B cell (primary cell): ENCODE measurements around the gene ARPC1A. TPM values are rescaled to one million over a fixed set of nuclear protein-coding genes. Genes with fewer than 3 reads are reported as not detected.
A peak's percentile ranks its signal among the peaks of the same experiment; 100 is the strongest.

ENCODE experiments used
- ATAC-seq: fragments of 200-7000 bp; cut with Tn5 transposase; one replicate; pipeline ENCODE4 v1.10.0; 2021; ENCODE audit warnings: low read depth, mild to moderate bottlenecking, moderate number of reproducible peaks, moderate library complexity
- CTCF ChIA-PET: fragments of 350-600 bp; sonication (Branson Sonifier 250); formaldehyde crosslinking; loops from one replicate; lab custom pipeline; 2021; ENCODE audit warnings: antibody characterized with exemption, inconsistent platforms; lab: Charles Lee
- POLR2A ChIA-PET: fragments of 350-600 bp; sonication (Branson Sonifier 250); formaldehyde crosslinking; loops from one replicate; lab custom pipeline; 2021; ENCODE audit warnings: antibody characterized with exemption; lab: Charles Lee
- DNase-seq: peaks from one replicate; pipeline ENCODE4 v3.0.0; 2013
- H2AFZ ChIP-seq: 2 replicates; pipeline ENCODE4 v1.6.1; 2012; ENCODE audit warnings: mild to moderate bottlenecking, low read depth, low read length; ENCODE audit not compliant: insufficient read depth, poor library complexity, severe bottlenecking
- H3K27ac ChIP-seq, 2 donors: 1 replicate in 1 of 2; 2 replicates in 1 of 2; pipeline ENCODE4 v1.5.1; 2012 to 2013; ENCODE audit warnings: low read length in 2 of 2, mild to moderate bottlenecking in 2 of 2, moderate library complexity in 1 of 2
- H3K27me3 ChIP-seq, 4 experiments: fragments of 200-600 bp in 1 of 4; sonication (generic) in 1 of 4; replicated peaks in 1 of 4; 1 replicate in 2 of 4; 2 replicates in 2 of 4; pipeline versions ENCODE4 v1.6.1 to v1.7.0; 2013 to 2016; ENCODE audit warnings: low read length in 3 of 4, mild to moderate bottlenecking in 2 of 4, mixed read lengths in 1 of 4, moderate library complexity in 1 of 4; ENCODE audit not compliant: insufficient read depth in 4 of 4, control insufficient read depth in 3 of 4; ENCODE audit errors: control extremely low read depth in 1 of 4
- H3K36me3 ChIP-seq, 2 experiments: replicated peaks in 1 of 2; 1 replicate in 1 of 2; 2 replicates in 1 of 2; pipeline versions ENCODE4 v1.6.1 to v1.7.1; 2013; ENCODE audit warnings: low read length in 1 of 2; ENCODE audit not compliant: insufficient read depth in 2 of 2, control insufficient read depth in 1 of 2; ENCODE audit errors: control extremely low read depth in 1 of 2, extremely low read depth in 1 of 2
- H3K4me1 ChIP-seq, 2 donors: fragments of 200-600 bp in 1 of 2; sonication (generic) in 1 of 2; 1 replicate in 1 of 2; 2 replicates in 1 of 2; pipeline versions ENCODE4 v1.5.1 to v1.6.1; 2013 to 2017; ENCODE audit warnings: low read length in 2 of 2; ENCODE audit not compliant: control insufficient read depth in 2 of 2, insufficient read depth in 2 of 2
- H3K4me2 ChIP-seq: replicated peaks from 2 replicates; pipeline ENCODE3; 2012; ENCODE audit warnings: mild to moderate bottlenecking, low read depth, low read length; ENCODE audit not compliant: poor library complexity, severe bottlenecking
- H3K4me3 ChIP-seq, 5 experiments: fragments of 200-600 bp in 1 of 5; sonication (generic) in 1 of 5; 1 replicate in 3 of 5; 2 replicates in 2 of 5; pipeline versions ENCODE4 v1.5.1 to v1.7.0; 2011 to 2016; ENCODE audit warnings: low read length in 4 of 5, mild to moderate bottlenecking in 4 of 5, low read depth in 2 of 5, control low read depth in 1 of 5, moderate library complexity in 1 of 5; ENCODE audit not compliant: insufficient read depth in 1 of 5; ENCODE audit errors: control extremely low read depth in 1 of 5, extremely low read depth in 1 of 5
- H3K79me2 ChIP-seq: fragments of 200-600 bp; sonication (generic); one replicate; pipeline ENCODE4 v1.6.0; 2016; ENCODE audit warnings: low read length; ENCODE audit not compliant: control insufficient read depth, insufficient read depth
- H3K9ac ChIP-seq: fragments of 200-600 bp; sonication (generic); 2 replicates; pipeline ENCODE4 v1.6.1; 2017; ENCODE audit warnings: mild to moderate bottlenecking, low read length, moderate library complexity
- H3K9me3 ChIP-seq, 3 donors: one replicate each; pipeline versions ENCODE4 v1.6.1 to v1.7.1; 2013; ENCODE audit warnings: low read length in 2 of 3; ENCODE audit not compliant: control insufficient read depth in 2 of 3, insufficient read depth in 1 of 3; ENCODE audit errors: control extremely low read depth in 1 of 3
- H4K20me1 ChIP-seq: 2 replicates; pipeline ENCODE4 v1.6.0; 2012; ENCODE audit warnings: mild to moderate bottlenecking, low read length; ENCODE audit not compliant: insufficient read depth, control insufficient read depth, poor library complexity, severe bottlenecking
- H3K27ac Mint-ChIP-seq: one replicate; pipeline ENCODE4 v1.8.0; 2021; ENCODE audit warnings: mixed read lengths
- H3K27me3 Mint-ChIP-seq: one replicate; pipeline ENCODE4 v1.8.0; 2021; ENCODE audit warnings: mixed read lengths
- H3K4me1 Mint-ChIP-seq: one replicate; pipeline ENCODE4 v1.8.0; 2021; ENCODE audit warnings: mixed read lengths
- H3K4me3 Mint-ChIP-seq: one replicate; pipeline ENCODE4 v1.8.0; 2021; ENCODE audit warnings: mixed read lengths
- H3K9me3 Mint-ChIP-seq: one replicate; pipeline ENCODE4 v1.8.0; 2022; ENCODE audit warnings: mixed read lengths; ENCODE audit not compliant: insufficient read depth
- CTCF ChIP-seq: fragments of 200-600 bp; IDR thresholded peaks from one replicate; pipeline ENCODE4 v1.8.0; 2022; ENCODE audit warnings: antibody characterized with exemption, mild to moderate bottlenecking
- EZH2 ChIP-seq: IDR thresholded peaks from 2 replicates; pipeline ENCODE4 v1.6.1; 2012; ENCODE audit warnings: borderline replicate concordance, low read depth, mild to moderate bottlenecking, moderate library complexity, low read length; ENCODE audit not compliant: insufficient read depth, poor library complexity, severe bottlenecking
- WGBS: methylation state at CpG from one replicate; pipeline ENCODE4 v1.1.5; 2013; ENCODE audit warnings: missing lambda C conversion rate; ENCODE audit not compliant: insufficient coverage; 5-methylcytosine and 5-hydroxymethylcytosine counted together
- intact Hi-C: fragments of 100-400 bp; cut with micrococcal nuclease; formaldehyde crosslinking; loops from one replicate; pipeline ENCODE4 v1.10.0; 2022
- polyA plus RNA-seq: library from polyadenylated mRNA; depleted of rRNA; stranded (reverse); fragments of >200 nt; gene quantifications from 2 replicates; pipeline ENCODE4 v1.2.3, GENCODE V29; 2012
- total RNA-seq, 2 donors: library from RNA; stranded (reverse); fragments of 120-200 nt in 1 of 2; gene quantifications; 1 replicate in 1 of 2; 2 replicates in 1 of 2; pipeline versions ENCODE4 v1.2.3 to v1.2.4, GENCODE V29; 2013 to 2022

Gene ARPC1A
- total and polyA plus RNA-seq, 2 donors (not counting 1 experiment from before 2014, with no cell fraction given) = 41.7 to 45.5 TPM

DNA sequence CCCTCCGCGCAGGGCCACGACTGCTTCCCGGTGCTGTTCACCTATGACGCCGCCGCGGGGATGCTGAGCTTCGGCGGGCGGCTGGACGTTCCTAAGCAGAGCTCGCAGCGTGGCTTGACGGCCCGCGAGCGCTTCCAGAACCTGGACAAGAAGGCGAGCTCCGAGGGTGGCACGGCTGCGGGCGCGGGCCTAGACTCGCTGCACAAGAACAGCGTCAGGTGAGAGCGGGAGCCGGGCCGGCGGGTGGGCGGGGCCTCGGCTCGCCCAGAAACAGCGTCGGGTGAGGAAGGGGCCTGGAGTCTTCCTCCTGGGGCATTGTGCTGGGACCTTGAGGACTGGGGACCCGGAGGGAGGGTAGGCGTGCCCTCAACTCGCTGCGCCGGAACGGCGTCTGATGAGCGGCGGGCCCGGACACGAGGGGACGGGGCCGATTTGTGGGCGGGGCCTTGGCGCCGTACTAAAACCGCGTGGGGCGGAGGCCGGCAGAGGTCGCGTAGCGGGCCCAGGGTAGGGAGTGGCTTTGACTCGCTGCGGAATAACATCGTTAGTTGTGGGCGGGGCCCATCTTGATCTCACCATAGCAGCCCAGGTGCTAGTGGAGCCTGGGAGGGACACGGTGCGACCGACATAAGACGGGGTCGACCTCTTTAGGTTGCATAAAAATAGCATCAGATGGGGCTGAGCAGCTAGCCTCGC is 67.1 kb downstream of the ARPC1A start:
- Histone ChIP-seq H3K27ac (peak overlapping the region; percentile 43 to 65), H3K36me3 (peaks cover 0 to 79% of the 10 kb centered on the region in 2 experiments), H3K79me2 (peaks cover 41% of the 10 kb centered on the region), H3K4me3 (peak overlapping the region; percentile 16 to 59 (median 50)), H2AFZ (peak overlapping the region; percentile 81), H3K4me2 (peak overlapping the region; percentile 93), H3K27me3 (no peaks in the 10 kb centered on the region), H3K9me3 (no peaks in the 10 kb centered on the region), H3K4me1 (peaks cover 12 to 20% of the 10 kb centered on the region in 2 donors), H4K20me1 (peaks cover 89% of the 10 kb centered on the region), H3K9ac (peak overlapping the region; percentile 64)
- peak overlapping the region; percentile 93 for H3K27ac Mint-ChIP-seq
- no peaks in the 10 kb centered on the region for H3K27me3 Mint-ChIP-seq
- intact Hi-C loops = loop anchor here (1.0 kb wide), 4 partner anchors 12 to 46 kb away; partner anchors contain the start of genes ARPC1B, BUD31 and PDAP1
- ChIA-PET POLR2A (interaction anchor here (0.6 to 2.1 kb wide), 8 partner anchors 11 to 117 kb away, joined by 4 to 12 read pairs (median 6); partner anchors contain the start of genes BUD31, PDAP1 and ZKSCAN5), CTCF (interaction anchor here (0.8 to 3.8 kb wide), 5 partner anchors 15 to 28 kb away, joined by 3 to 20 read pairs (median 7); partner anchors contain the start of genes ARPC1B, BUD31 and PDAP1)
- TF ChIP-seq CTCF = no peak
- no peak for TF ChIP-seq EZH2
- H3K4me1 Mint-ChIP-seq = peaks cover 22% of the 10 kb centered on the region
- H3K9me3 Mint-ChIP-seq = no peaks in the 10 kb centered on the region
- H3K4me3 Mint-ChIP-seq = peak overlapping the region; percentile 94
- 23% methylated on average over 68 of the region's 68 CpGs for WGBS
- peak; percentile 90 for DNase-seq
- peak; percentile 95 for ATAC-seq
